CD4-positive, alpha-beta T cell treated with Interleukin-15 for 4 hours (primary cell): ENCODE results near the gene ITPK1.

Experiments used
- DNase-seq: peaks from one replicate; pipeline ENCODE4 v3.0.0-alpha.2; 2020; ENCODE audit warnings: low spot score

Gene ITPK1

DNA sequence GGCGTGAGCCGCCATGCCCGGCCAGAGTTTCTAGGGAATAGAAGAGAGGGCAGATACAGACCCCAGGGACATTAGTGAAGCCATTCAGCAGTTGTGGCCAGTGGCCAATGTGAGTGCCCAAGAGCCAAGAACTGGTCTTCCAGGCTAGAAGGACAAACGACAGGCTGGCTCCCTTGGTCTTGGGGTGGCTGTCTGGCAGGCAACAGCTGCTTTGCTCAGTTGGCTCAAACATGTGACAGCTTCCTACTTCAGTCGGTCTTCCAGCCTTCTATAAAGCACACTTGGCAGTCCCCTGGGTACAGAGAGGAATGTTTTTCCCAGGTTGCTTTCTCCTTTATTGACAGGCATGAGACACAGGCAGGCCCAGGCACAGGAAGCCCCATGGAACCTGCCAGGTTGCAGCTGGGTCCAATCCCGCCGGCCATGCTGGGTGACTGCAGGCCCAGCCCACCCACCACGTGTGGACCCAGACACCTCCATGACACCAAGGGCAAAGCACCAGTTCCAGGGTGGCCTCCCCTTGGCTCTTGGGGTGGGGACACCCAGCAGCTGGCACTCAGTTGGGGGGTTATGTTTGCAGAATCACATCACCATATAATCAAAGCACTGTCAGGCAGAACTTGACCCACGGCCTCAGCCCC is 177.4 kb downstream of the ITPK1 start:
- DNase-seq, result no peak

DNA sequence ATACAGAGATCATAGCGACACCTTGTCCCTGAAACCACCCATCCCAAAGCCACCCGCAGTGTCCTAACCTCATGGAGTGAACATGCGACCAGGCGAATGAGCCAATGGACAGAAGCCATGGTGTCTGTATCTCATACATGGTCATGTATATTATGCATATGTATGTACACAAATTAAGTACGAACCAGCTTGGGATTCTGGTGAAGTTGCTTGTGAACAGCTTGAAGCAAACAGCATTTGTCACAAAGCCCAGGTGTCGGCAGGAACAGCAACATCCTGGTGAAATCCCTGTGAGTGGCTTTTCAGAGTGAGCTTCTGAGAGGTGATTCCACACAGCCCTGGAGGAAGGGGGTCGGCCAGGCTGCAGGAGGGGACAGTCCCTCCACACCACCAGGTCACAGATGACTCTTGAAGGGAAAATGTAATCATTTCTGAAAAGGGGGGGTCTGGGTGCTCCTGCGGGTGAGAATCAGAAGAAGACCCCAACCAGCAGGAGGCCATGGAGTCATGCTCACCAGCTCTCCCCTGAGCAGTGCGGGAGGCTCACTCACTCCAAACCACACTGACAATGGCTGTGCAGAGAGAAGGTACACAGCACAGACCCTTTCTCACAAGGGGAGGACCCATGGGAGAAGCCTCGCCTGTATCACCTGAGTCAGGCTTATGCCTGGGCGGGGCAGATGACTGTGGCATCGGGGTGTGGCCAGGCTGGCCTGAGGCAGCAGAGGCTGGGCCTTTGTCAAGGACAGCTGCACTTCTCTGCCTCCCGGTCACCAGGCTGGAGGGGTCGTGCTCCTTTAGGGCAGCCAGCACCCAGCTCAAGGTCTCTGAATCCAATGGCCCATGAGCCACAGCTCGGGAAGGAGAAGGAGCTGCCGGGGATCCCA is 178.4 kb downstream of the ITPK1 start:
- no peak for DNase-seq

DNA sequence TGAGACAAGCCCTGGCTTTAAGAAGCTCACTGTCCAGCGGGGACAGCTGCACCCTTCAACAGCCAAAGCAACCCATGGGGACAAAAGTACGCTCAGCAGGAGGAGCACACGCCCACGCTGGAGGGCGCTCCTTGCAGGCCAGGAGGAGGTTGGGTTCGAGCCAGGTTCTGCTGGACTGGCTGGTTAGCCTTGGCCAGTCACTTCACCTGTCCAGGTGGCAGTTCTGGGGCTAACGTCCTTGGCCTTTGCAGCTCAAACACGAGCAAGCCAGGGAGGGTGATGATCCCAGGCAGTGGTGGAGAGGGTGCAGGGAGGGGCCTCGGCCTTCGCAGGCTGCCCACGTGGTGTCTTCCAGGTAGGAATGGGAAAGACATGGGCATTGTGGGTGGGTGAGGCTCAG is 179.6 kb downstream of the ITPK1 start:
- DNase-seq, result no peak

DNA sequence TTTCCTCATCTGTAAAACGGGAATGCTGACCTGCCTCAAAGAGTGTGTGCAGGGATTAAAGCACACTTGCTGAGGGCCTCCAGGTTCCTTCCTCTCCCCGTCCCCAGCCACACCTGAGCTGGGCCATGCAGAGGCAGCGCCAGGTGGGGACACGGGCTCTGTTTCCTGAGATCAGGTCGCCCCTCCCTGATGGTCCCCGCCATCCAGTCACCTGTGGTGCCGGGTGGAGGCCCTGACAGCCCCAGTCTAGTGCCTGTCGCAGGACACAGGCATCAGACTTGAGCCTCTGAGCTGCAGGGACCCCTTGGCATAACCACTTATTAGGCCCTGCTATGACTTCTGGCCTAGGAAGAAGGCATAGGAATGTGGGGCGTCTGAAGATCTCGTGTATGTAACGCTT is 180.3 kb downstream of the ITPK1 start:
- no peak for DNase-seq

DNA sequence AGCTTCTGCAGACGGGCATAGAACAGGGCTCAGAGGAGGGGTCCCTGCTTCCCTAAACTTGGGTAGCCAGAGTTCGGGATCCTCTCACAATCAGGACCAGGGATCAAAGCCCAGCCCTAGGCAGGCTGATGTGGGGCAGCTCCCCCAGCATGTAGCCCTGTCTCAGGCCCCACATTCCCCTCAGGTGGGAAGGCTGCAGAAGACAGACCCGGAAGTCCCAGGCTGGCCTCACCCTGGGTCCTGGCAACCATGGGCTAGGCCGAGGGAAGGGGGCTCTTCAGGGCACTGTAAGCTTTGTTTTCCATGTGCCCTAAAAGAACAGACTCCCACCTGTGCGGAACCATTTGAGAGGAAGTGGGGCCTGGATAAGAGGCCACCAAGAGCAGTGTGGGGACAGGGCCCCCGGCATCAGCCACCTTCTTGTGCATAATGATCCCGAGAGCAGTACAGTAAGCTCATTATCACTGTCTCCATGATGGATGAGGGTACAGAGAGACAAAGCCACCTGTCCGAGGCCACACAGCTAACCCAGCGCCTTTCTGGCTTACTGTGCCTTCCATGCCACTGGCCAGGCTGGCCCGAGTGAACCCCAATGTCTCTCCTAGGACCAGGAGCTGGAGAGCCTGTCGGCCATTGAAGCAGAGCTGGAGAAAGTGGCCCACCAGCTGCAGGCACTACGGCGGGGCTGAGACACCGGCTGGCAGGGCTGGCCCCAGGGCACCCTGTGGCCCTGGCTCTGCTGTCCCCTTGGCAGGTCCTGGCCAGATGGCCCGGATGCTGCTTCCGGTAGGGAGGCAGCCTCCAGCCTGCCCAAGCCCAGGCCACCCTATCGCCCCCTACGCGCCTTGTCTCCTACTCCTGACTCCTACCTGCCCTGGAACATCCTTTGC is 181.3 kb downstream of the ITPK1 start:
- DNase-seq, result no peak

DNA sequence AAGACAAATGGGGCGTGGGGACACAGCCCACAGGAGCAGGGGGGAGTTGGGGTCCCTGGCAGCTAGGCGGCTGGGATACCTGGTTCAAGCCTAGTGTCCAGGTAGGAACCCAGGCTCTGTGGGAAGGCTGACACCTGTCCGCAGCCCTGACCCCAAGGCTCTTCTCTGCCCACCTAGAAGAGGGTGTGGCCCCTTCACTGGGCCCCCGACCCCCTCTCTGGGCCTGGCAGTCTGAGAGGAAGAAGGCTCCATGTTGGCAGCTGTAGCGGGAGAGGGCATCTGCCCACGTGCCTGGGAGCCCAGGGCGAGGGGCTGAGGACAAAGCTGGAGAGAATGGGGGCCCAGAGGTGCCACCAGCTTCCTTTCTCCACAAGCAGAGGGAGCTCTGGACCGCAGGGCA is 182.2 kb downstream of the ITPK1 start:
- no peak for DNase-seq

DNA sequence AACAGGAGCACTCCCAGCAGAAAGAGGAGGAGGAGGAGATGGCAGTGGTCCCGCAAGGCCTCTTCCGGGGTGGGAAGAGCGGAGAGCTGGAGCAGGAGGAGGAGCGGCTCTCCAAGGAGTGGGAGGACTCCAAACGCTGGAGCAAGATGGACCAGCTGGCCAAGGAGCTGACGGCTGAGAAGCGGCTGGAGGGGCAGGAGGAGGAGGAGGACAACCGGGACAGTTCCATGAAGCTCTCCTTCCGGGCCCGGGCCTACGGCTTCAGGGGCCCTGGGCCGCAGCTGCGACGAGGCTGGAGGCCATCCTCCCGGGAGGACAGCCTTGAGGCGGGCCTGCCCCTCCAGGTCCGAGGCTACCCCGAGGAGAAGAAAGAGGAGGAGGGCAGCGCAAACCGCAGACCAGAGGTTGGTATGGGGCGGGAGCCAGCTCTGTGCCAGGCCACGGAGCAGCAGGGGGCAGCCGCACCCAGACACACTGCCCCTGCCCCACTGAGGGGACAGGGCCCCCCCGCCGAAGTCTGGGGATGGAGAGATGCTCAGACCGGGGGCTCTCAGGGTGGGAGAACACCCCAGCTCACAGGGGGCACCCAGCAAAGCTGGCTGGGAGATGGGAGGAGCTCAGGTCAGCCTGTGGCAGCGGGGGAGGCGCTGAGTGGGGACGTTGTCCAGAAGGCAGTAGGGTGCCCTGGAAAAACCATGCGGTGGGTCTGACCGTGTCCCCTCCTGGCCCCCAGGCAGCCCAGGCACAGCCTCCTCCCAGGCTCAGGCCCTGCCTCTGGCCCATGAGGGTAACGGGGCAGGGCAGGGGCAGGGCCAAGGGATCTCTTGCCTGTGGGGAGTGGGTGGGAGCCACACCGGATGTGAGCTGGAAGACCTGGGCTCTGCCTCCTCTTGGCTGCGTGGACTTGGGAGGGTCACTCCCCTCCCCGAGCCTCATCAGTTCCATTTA is 183.0 kb downstream of the ITPK1 start:
- no peak for DNase-seq

DNA sequence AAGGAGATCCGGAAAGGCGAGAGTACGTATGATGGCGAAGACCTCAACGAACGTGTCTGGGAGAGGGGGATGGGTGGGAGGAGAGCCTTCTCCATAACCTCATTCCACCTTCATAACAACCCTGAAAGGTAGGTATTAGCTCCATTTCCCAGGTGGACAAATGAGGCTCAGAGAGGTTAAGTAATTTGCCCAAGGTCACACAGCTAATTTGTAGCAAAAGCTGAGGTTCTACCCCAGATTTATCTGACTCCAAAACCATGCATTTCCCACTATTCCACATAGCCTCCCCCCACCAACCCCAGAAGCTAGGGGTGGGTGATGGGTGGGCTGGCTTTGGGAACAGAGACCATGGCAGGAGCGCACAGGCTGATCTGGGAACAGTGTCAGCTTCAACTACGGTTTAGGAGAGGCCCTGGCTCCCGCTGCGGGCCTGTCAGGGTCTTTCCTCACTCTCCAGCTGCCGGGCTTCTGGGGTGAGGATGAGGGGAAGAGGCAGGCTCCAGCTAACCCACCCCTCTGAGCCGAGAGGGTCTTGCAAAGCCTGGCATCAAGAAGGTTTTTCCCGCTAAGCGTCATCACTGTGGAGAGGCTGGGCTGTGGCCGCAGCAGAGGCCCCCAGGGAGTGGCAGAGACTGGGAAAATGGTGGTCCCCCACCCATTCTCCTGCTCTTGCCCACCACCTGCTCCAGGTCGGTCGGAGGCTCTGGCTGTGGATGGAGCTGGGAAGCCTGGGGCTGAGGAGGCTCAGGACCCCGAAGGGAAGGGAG is 183.9 kb downstream of the ITPK1 start:
- no peak for DNase-seq

DNA sequence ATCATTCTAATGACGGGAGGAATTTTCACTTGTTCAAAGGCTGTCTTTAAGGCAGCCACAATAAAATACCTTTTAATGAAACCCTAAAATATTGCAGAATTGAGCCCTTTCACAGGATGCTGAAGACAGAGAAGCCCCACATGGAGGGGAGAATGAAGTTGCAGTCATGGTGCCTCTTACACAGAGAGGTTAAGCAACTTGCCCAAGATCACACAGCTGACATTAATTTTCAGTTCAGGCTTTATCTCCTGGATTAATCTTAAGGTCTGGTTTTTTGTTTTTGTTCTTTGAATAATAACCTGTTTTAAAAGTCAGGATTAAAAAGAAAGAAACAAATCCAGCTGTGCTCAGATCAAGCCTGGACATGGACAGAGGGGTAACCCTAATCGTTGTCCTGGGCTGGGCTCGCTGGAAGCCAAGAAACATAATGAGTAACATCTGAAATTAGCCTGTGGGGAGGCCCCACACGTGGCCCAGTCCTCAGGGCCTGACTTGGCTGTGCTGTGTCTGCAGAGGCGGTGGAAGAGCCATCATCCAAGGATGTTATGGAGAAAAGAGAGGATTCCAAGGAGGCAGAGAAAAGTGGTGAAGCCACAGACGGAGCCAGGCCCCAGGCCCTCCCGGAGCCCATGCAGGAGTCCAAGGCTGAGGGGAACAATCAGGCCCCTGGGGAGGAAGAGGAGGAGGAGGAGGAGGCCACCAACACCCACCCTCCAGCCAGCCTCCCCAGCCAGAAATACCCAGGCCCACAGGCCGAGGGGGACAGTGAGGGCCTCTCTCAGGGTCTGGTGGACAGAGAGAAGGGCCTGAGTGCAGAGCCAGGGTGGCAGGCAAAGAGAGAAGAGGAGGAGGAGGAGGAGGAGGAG is 184.8 kb downstream of the ITPK1 start:
- DNase-seq, result no peak

DNA sequence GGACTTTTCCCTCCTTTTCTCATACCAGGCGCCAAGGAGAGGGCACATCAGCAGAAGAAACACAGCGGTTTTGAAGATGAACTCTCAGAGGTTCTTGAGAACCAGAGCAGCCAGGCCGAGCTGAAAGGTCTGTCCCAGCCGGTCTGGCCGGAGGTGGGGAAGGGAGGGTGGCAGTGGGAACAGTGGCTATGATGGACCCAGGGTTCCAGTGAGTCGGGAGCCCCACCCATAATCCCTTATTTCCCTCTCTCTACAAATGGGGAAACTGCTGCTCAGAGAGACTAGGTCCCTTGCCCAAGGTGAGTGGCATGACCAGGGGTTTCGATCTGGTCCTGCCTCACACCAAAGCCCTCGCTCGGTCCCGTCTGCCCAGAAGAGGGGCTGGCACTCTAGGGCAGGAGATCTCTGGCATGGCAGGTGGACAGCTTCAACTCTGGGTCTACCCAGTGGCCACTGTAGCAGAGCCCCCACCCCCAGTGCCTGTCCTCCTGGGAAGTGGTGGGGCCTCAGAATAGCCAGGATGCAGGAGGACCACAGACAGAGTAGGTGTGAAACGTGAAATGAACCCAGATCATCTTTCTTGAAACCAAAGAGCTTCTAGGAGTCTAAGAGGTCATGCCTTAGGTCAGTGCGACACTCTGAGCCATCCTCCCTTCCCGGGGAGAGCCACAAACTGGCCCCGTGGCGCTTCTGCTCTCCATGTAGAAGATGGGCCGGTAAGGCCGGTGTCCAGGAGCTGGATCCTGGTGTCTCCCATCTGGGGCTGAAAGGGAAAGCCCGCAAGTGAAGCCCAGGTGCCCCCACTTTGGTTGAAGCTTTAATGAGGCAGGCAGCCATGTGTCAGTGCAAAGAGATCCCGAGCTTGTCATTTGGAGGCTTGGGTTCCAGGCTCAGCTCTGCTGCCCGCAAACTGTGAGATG is 185.8 kb downstream of the ITPK1 start:
- no peak for DNase-seq

DNA sequence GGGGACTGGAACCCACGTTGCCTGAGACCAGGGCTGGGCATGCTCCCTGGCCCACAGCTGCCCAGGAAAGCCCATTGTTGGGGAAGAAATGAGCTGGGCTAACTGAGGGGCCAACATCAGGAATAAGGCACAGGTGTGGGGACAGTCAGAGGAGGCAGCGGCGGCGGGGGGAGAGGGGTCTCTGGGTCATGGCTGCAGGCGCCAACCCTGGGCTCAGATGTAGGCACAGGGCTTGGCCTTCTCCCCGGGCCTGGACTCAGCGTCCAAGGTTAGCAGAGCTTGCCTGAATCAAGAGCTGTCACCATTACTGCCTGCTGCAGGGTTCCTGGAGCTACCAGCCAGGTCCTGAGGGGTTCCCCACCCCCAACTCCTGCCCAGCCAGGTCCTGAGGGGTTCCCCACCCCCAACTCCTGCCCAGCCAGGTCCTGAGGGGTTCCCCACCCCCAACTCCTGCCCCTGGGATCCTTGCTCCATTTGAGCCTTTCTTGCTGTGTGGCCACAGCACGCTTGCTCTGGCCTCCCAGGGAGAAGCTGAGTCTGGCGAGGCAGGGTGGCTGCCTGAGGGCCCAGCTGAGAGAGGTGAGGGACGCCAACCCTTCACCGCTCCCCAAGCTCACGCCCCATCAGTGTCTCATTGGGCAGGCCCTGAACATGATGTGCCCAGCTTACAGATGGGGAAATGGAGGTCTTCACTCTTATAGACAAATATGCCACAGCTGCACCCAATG is 186.6 kb downstream of the ITPK1 start:
- no peak for DNase-seq

DNA sequence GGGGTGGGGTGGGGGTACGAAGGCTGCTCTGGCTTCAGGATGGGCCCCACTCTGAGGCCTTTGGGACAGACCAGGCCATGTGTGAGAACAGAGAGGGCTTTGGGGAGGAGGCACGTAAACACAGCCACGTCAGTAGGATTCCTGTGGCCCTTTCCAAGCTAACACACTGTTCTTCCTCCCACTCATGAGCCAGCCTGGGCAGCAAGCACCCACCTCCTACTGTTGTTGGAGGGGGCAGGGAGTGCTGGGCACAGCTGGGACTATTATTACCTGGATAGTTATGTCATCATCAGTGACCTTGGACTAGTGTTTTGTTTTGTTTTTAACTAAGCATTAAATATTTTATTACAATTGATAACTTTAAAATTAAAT is 187.5 kb downstream of the ITPK1 start:
- no peak for DNase-seq

DNA sequence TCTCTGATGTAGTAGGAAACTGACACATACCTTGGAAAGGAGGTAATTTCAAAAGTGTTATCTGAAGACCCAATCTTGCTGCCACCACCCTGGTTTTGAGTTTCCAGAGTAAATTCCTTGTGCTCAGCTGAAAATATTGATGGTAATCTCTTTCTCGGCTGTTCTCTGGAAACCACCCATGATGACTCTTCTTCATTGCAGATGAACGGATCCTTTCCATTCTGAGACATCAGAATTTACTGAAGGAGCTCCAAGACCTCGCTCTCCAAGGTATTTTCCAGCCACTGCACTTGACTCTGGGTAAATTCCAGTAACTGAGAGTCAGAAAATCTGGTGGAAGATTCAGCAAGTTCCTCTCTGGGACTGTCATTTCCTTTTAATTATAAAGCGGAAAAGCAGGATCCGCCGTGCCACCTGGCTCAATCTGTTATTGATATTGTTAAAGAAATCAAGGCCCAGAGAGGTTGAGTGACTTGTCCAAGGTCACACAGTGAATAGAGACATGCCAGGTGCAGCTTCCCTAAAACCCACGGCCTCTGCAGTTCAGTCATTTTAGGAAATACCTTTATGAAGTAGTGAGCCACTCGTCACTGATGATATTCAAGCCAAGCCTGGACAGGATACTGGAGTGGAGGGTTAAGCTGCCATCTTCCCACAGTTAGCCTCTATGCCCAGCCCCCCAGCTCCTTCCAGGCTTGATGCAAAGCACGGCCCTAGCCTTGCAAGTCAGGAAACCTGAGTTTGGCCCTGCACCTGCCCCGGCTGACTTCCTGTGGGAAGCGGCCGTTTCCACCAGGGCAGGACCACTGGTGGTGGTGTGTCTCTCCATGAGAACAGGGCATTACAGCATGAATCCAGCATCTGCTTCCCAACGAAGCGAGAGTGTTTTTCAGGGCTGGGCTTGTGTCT is 188.1 kb downstream of the ITPK1 start:
- no peak for DNase-seq

DNA sequence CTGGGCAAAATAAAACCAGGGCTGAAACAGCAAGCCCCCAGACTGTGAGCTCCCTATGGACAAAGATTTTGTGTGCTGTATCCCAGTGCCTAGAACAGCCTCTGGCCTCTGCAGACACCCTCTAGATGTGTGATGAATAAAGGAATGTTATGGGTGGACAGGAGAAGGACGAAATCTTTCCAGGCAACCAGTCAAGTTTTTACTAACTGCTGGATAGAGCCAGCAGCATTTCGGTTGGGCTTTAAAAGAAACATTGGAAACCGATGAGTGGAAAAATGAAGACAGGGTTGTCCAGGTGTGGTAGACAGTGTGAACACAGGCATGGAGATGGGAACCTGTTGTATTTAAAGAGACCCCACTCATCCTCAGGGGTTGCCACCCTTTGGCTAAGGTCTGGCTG is 188.8 kb downstream of the ITPK1 start:
- no peak for DNase-seq

DNA sequence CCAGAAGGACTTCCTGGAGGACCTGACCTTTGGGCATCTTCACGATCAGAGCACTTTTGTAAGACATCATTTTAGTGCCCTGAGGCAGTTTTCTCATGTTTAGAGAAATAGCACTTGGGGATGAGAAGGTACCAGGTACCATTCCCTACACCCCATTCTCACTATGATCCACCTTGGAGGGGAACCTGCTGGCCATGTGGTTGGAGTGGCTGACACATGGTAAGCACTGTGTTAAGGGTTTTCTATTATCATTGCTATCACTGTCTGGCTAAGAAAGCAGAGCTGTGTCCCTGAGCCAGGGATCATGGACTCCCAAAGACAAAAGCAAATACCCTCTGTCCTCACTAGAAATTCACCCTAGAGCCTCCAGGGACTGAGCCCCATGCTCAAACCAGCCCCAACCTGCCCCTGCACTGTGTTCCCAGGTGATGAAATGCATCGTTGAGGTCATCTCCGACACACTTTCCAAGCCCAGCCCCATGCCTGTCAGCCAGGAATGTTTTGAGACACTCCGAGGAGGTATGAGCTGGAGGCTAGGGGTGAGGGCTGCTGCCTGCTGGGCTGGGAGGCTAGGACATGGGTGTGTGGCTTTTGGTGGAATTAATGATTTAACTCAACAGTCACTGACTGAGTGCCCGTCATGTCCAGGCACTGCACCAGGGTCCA is 189.4 kb downstream of the ITPK1 start:
- no peak for DNase-seq

DNA sequence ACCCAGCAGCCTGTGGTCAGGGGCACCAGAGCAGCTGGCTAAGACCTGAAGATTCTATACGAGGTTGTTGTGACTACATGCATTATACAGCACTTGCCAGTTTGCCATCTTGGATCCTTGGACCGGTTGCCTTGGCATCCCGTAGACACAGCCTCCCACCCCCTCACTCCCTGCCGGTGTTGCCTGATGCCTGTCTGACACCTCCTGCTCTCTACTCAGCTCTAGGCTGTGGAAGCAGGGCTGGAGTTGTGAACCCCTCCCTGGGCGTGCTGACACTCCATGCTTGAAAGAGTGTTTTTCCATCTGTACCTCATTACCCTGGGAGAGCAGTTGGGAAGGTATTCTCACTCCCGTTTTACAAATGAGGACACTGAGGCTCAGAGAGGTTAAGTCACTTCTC is 190.3 kb downstream of the ITPK1 start:
- DNase-seq, result no peak
